Measurements from ENCODE around the gene MRPS31.

GRCh38 chr13:40792284-40793051 lies 21.5 kb upstream of the MRPS31 start:
- TF ChIP-seq YY1 (IDR thresholded peaks at IDR 0.05; ENCODE audit: insufficient read depth, insufficient read length), result no peak
- no peak for TF ChIP-seq SUZ12 (IDR thresholded peaks at IDR 0.05; ENCODE audit: extremely low read depth, insufficient read depth, insufficient read length)
- TF ChIP-seq ZNF274 (IDR thresholded peaks at IDR 0.05; ENCODE audit: low read depth, low read length), result no peak

Measured in NT2/D1 (cell line).